HL-60 (cell line): ENCODE results near the gene SH3D19.

Experiments used
- CTCF ChIP-seq: IDR thresholded peaks from one replicate; pipeline ENCODE4 v1.5.1; 2011; ENCODE audit warnings: low read length, control low read depth, inconsistent platforms; ENCODE audit not compliant: insufficient read depth
- POLR2AphosphoS5 ChIP-seq: IDR thresholded peaks from 2 replicates; pipeline ENCODE4 v1.6.1; 2012; ENCODE audit warnings: low read depth
- SPI1 ChIP-seq: IDR thresholded peaks from 2 replicates; pipeline ENCODE4 v1.6.1; 2012; ENCODE audit warnings: low read depth, mild to moderate bottlenecking, borderline replicate concordance

- TF ChIP-seq CTCF (no peak), SPI1 (no peak), POLR2AphosphoS5 (no peak)
Observed at GRCh38 chr4:151139814-151140213, 185.6 kb downstream of the SH3D19 start.
